ENCODE measurements around the gene PCDHGB1. TPM values are rescaled to one million over a fixed set of nuclear protein-coding genes. Genes with fewer than 3 reads are reported as not detected.
"Not testable (repeated sequence)": the region's sequence is repeated elsewhere in the genome, so short reads cannot be mapped to it uniquely, and the experiment has no call there.

Gene PCDHGB1
- total and polyA plus RNA-seq, 2 experiments from 2014 or later, result 0.53 to 0.57 TPM

DNA sequence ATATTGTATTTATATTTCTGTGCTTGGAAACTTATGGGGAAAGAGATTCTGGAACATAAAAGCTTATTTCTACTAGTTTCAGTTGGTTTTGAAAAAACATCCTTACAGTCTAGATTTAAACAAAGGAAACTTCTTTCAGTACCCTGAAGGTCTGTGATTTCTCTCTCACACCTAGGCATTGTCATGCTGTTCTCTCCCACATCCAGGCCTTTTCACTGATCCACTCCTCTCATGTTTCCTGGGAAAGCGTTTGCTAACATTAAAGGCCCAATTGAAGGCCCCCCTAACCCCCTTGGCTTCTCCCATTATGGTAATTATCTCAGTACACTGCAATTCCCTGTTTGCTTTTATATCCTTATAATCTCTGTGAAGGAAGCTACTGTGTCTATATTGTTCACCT lies 7.1 kb upstream of the PCDHGB1 start:
- H3K27me3 ChIP-seq, result no peaks in the 10 kb centered on the region
- WGBS (ENCODE audit: low lambda C conversion rate, missing lambda C conversion rate), result 54% methylated on average over 1 of the region's 1 CpG
- no peaks in the 10 kb centered on the region for H3K36me3 ChIP-seq (replicated peaks; ENCODE audit: insufficient read depth, low read depth)
- no peaks in the 10 kb centered on the region for H3K4me1 ChIP-seq (ENCODE audit: insufficient read depth)
- no peak for DNase-seq (ENCODE audit: low spot score)
- no peaks in the 10 kb centered on the region for H3K79me2 ChIP-seq
- TF ChIP-seq, protein P1, sequence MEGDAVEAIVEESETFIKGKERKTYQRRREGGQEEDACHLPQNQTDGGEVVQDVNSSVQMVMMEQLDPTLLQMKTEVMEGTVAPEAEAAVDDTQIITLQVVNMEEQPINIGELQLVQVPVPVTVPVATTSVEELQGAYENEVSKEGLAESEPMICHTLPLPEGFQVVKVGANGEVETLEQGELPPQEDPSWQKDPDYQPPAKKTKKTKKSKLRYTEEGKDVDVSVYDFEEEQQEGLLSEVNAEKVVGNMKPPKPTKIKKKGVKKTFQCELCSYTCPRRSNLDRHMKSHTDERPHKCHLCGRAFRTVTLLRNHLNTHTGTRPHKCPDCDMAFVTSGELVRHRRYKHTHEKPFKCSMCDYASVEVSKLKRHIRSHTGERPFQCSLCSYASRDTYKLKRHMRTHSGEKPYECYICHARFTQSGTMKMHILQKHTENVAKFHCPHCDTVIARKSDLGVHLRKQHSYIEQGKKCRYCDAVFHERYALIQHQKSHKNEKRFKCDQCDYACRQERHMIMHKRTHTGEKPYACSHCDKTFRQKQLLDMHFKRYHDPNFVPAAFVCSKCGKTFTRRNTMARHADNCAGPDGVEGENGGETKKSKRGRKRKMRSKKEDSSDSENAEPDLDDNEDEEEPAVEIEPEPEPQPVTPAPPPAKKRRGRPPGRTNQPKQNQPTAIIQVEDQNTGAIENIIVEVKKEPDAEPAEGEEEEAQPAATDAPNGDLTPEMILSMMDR (IDR thresholded peaks at IDR 0.05; ENCODE audit: poor library complexity), result no peak
- TF ChIP-seq EZH2 (IDR thresholded peaks at IDR 0.05; ENCODE audit: borderline replicate concordance) (no peak), EZH2phosphoT487 (IDR thresholded peaks at IDR 0.05; ENCODE audit: low read depth, severe bottlenecking, unreplicated experiment) (no peak)
- no peaks in the 10 kb centered on the region for H4K20me1 ChIP-seq (ENCODE audit: insufficient read depth, poor library complexity, severe bottlenecking)
- H3K4me3 ChIP-seq, result no peak overlapping the region
- no peak overlapping the region for H3K27ac ChIP-seq
- H3K9me3 ChIP-seq (ENCODE audit: low read depth), result no peaks in the 10 kb centered on the region
- no peak overlapping the region for H2AFZ ChIP-seq
- H3K9me2 ChIP-seq (replicated peaks; ENCODE audit: insufficient read depth), result no peaks in the 10 kb centered on the region
- H3K4me2 ChIP-seq, result no peak overlapping the region

DNA sequence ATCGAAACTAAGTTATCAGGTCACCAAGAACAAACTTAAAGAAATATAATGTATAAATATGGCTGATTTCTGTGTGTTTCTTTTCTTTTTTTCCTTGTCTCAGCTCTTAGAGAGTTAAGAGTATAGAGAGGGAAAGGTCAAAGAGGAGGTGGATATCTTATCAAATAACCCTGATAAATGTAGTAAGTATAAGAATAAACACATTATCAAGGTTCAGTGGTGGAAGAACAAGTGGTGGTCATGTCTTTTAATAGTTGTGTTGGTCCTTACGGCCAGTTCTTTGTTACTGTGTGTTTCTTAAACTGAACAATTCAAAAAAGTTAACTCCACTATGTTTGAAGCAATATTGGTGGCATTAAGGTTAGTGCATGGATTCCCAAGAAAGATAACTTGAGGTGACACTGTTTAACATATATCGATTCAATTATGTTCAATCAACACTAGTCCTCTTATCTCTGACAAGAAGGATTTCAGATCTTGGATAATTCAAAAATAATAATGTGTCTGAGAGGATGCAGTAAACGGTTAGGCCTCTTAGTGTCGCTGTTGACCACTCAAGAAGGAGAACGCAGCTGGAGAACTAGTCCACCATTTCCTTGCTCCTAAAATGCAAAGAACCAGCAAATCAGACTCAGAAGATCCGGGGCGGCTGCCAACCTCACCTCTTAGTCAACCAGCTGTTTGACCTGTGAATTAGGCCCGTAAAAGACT lies 6.5 kb upstream of the PCDHGB1 start, which contains the start of gene PCDHGA3:
PCDHGA3 (plus strand) TSS at position 588 of the 711 bp plus-strand sequence. CDS start 205 bp downstream, outside the sequence.
- H3K4me3 ChIP-seq, result no peak within 1 kb of the TSS
- no peaks in the 10 kb centered on the region for H3K79me2 ChIP-seq
- no peak within 1 kb of the TSS for H2AFZ ChIP-seq
- 79% methylated on average over 9 of the region's 9 CpGs for WGBS (ENCODE audit: low lambda C conversion rate, missing lambda C conversion rate)
- DNase-seq (ENCODE audit: low spot score), result no peak
- no peaks in the 10 kb centered on the region for H3K36me3 ChIP-seq (replicated peaks; ENCODE audit: insufficient read depth, low read depth)
- no peaks in the 10 kb centered on the region for H3K9me2 ChIP-seq (replicated peaks; ENCODE audit: insufficient read depth)
- no peaks in the 10 kb centered on the region for H3K27me3 ChIP-seq
- H3K9me3 ChIP-seq (ENCODE audit: low read depth), result no peaks in the 10 kb centered on the region
- H3K27ac ChIP-seq, result no peak within 1 kb of the TSS
- no peak within 1 kb of the TSS for H3K4me2 ChIP-seq
- TF ChIP-seq, protein P1 (IDR thresholded peaks at IDR 0.05; ENCODE audit: poor library complexity), result no peak
- no peak for TF ChIP-seq EZH2 (IDR thresholded peaks at IDR 0.05; ENCODE audit: borderline replicate concordance)
- no peak for TF ChIP-seq EZH2phosphoT487 (IDR thresholded peaks at IDR 0.05; ENCODE audit: low read depth, severe bottlenecking, unreplicated experiment)
- H3K4me1 ChIP-seq (ENCODE audit: insufficient read depth), result no peaks in the 10 kb centered on the region
- H4K20me1 ChIP-seq (ENCODE audit: insufficient read depth, poor library complexity, severe bottlenecking), result no peaks in the 10 kb centered on the region

DNA sequence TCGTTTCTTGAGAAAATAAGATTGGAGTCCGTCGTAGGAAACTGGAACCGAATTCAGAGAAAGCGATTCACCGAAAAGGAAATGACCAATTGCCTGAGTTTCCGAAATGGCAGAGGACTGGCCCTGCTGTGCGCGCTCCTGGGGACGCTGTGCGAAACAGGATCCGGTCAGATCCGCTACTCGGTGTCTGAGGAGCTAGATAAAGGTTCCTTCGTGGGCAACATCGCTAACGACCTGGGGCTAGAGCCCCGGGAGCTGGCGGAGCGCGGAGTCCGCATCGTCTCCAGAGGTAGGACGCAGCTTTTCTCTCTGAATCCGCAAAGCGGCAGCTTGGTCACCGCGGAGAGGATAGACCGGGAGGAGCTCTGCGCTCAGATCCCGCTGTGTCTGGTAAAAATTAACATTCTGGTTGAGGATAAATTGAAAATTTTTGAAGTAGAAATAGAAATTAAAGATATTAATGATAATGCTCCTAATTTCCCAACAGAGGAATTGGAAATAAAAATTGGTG lies 5.9 kb upstream of the PCDHGB1 start:
- no peak for DNase-seq (ENCODE audit: low spot score)
- no peak overlapping the region for H3K27ac ChIP-seq
- no peak overlapping the region for H2AFZ ChIP-seq
- H3K9me3 ChIP-seq (ENCODE audit: low read depth), result no peaks in the 10 kb centered on the region
- no peak for TF ChIP-seq EZH2phosphoT487 (IDR thresholded peaks at IDR 0.05; ENCODE audit: low read depth, severe bottlenecking, unreplicated experiment)
- WGBS (ENCODE audit: low lambda C conversion rate, missing lambda C conversion rate), result 96% methylated on average over 31 of the region's 31 CpGs
- H3K4me1 ChIP-seq (ENCODE audit: insufficient read depth), result no peaks in the 10 kb centered on the region
- H3K36me3 ChIP-seq (replicated peaks; ENCODE audit: insufficient read depth, low read depth), result no peaks in the 10 kb centered on the region
- H3K4me2 ChIP-seq, result no peak overlapping the region
- H3K4me3 ChIP-seq, result no peak overlapping the region
- H3K79me2 ChIP-seq, result no peaks in the 10 kb centered on the region
- H3K9me2 ChIP-seq (replicated peaks; ENCODE audit: insufficient read depth), result no peaks in the 10 kb centered on the region
- no peaks in the 10 kb centered on the region for H3K27me3 ChIP-seq
- no peaks in the 10 kb centered on the region for H4K20me1 ChIP-seq (ENCODE audit: insufficient read depth, poor library complexity, severe bottlenecking)

DNA sequence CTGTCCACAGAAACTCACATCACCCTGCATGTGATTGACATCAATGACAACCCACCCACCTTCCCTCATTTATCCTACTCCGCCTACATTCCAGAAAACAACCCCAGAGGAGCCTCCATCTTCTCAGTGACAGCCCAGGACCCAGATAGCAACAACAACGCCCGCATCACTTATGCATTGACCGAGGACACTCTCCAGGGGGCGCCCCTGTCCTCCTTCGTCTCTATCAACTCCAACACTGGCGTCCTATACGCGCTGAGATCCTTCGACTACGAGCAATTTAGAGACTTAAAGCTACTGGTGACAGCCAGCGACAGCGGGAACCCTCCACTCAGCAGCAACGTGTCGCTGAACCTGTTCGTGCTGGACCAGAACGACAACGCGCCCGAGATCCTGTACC lies 4.6 kb upstream of the PCDHGB1 start:
- H3K4me3 ChIP-seq, result no peak overlapping the region
- H3K79me2 ChIP-seq, result no peaks in the 10 kb centered on the region
- no peaks in the 10 kb centered on the region for H3K9me3 ChIP-seq (ENCODE audit: low read depth)
- H2AFZ ChIP-seq, result no peak overlapping the region
- no peak for DNase-seq (ENCODE audit: low spot score)
- H3K27ac ChIP-seq, result no peak overlapping the region
- TF ChIP-seq, protein P1 (IDR thresholded peaks at IDR 0.05; ENCODE audit: poor library complexity), result no peak
- no peak for TF ChIP-seq EZH2phosphoT487 (IDR thresholded peaks at IDR 0.05; ENCODE audit: low read depth, severe bottlenecking, unreplicated experiment)
- no peak for TF ChIP-seq EZH2 (IDR thresholded peaks at IDR 0.05; ENCODE audit: borderline replicate concordance)
- no peaks in the 10 kb centered on the region for H3K4me1 ChIP-seq (ENCODE audit: insufficient read depth)
- no peaks in the 10 kb centered on the region for H3K27me3 ChIP-seq
- H3K4me2 ChIP-seq, result no peak overlapping the region
- 97% methylated on average over 20 of the region's 20 CpGs for WGBS (ENCODE audit: low lambda C conversion rate, missing lambda C conversion rate)
- H4K20me1 ChIP-seq (ENCODE audit: insufficient read depth, poor library complexity, severe bottlenecking), result no peaks in the 10 kb centered on the region
- H3K36me3 ChIP-seq (replicated peaks; ENCODE audit: insufficient read depth, low read depth), result no peaks in the 10 kb centered on the region
- H3K9me2 ChIP-seq (replicated peaks; ENCODE audit: insufficient read depth), result no peaks in the 10 kb centered on the region

DNA sequence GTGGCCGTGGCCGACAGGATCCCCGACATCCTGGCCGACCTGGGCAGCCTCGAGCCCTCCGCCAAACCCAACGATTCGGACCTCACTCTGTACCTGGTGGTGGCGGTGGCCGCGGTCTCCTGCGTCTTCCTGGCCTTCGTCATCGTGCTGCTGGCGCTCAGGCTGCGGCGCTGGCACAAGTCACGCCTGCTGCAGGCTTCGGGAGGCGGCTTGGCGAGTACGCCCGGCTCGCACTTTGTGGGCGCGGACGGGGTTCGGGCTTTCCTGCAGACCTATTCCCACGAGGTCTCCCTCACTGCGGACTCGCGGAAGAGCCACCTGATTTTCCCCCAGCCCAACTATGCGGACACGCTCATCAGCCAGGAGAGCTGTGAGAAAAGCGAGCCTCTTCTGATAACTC lies 3.9 kb upstream of the PCDHGB1 start:
- not testable (repeated sequence) for H3K4me3 ChIP-seq; H3K9me3 ChIP-seq (ENCODE audit: low read depth); DNase-seq (ENCODE audit: low spot score); H3K9me2 ChIP-seq (replicated peaks; ENCODE audit: insufficient read depth); H4K20me1 ChIP-seq (ENCODE audit: insufficient read depth, poor library complexity, severe bottlenecking); H3K36me3 ChIP-seq (replicated peaks; ENCODE audit: insufficient read depth, low read depth); H3K27ac ChIP-seq; H3K4me2 ChIP-seq; H3K79me2 ChIP-seq; H2AFZ ChIP-seq; H3K27me3 ChIP-seq; H3K4me1 ChIP-seq (ENCODE audit: insufficient read depth)
- WGBS (ENCODE audit: low lambda C conversion rate, missing lambda C conversion rate), result 94% methylated on average over 23 of the region's 35 CpGs

All from hepatocyte (in vitro differentiated cells).